NCI-H1417 treated with DMSO at 0.1 percent for 48 hours (cell line): ENCODE results near the gene TPO.

Experiments
- DNase-seq: peaks from one replicate; lab custom pipeline; 2025; lab: John Stamatoyannopoulos, UW

Gene TPO

DNA sequence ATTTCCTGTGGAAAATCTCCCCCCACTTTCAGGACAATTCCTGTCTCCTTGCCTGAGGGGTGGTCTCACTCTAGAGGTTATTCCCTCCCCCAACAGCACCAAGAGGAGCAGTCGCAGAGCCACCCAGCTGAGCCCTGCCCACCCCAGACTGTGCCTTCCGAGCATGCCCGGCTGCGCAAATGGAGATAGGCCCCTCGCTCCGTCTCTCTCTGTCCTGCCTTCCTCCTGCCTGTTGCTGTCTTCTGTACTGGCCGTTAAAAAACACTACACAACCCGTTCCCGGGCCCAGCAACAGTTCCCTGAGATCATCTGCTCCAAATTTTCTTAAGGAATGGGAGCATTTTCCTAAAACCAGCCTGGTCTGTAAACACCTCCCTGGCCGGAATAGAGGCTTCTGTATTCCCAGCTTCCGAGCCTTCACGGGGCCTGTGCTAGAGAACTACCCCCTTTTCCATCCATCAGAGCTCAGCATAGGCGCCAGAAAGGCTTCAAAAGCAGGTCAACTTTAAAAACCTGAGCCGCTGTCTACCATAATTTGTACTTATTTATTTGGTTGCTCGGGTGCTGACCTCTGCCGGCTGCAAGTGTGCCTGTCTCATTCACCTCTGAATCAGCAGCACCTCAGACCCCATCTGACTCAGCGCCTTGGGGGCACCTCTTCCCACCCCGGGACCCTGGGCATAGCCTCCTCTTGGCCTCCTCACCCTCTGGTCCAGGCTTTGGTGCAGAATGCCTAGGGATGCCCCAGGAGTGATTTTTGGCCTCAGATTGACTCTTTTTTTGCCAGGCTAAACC, 171.6 kb downstream of the TPO start:
- DNase-seq, result no peak

DNA sequence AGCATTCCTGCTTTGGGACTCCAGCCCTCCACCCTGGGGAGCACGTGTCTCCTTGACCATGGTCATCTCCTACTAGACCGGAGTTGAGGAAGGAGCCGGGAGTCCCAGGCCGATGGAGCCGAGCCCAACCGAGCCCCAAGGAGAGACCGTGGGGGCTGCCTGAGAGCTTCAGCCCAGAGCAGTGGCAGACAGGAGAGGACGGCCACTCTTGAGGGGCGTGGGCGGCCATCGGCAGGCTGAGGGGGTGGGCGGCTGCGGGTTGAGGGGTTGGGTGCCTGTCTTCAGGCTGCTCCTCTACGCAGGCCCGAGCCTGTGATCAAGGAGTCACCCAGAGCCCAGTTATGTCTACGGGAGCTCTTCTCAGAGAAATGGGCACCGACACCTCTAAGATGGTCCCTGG, 172.4 kb downstream of the TPO start:
- DNase-seq, result no peak

DNA sequence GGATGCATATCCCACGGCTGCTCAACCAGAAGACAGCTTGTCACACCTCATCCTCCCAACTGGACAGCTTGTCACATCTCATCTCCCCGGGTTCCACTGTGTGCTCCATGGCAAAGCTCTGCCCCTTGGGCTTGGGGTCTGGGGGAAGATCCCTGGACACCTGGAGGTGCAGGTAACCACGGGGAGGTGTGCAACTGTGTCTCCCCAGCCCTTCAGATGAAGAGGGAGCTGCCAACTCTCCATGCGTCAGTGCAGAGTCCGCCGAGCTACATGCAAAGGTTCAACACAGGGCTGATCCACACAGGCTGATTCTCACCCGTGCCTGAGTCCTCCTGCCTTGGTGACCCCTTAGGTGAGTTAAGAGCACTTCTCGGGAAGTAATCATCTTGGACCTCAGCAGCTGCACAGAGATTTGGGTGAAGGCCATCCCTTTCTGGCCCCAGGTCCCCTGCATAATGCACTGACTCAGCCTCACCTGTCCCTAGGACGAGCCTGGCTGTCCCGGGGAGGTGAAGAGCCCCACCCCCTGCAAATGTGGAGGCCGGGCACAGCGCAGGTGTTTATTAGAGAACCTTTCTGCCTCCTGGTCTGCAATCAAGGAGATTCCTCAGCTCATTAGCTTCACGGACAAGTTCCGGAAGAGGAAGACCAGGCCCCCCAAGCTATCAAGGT, 173.1 kb downstream of the TPO start:
- DNase-seq, result no peak

GRCh38 chr2:1586923-1587840, 173.9 kb downstream of the TPO start:
- DNase-seq, result no peak

GRCh38 chr2:1588051-1588977, 175.1 kb downstream of the TPO start:
- no peak for DNase-seq

DNA sequence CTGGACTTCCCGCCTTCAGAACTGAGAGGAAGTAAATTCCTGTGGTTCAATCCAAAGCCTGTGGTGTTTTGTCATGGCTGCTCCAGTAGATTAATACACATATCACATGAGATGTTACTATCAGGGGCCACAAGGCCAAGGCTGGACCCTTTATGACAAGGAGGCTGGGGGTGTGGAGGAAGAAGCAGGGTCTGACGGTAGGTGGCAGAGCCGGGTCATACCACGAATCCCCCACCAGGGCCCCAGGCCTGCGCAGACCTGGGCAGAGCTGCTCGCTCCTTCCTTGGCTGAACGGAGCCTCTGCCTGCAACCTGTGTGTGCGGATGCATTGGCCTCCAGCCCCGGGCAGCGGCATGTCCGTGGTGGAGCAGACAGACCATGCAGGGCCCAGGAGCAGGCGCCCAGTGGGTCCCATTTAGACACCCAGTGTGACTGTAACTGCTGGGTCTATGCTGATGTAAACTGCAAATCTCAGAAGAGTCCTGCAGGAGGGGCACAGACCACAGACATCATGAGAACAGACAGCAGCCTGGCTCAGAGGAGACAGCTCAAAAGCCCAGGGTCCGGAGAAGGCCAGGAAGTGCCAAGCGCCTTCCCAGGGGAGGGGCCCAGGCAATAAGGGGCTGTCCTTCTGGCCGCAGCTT, 175.8 kb downstream of the TPO start:
- DNase-seq, result no peak

DNA sequence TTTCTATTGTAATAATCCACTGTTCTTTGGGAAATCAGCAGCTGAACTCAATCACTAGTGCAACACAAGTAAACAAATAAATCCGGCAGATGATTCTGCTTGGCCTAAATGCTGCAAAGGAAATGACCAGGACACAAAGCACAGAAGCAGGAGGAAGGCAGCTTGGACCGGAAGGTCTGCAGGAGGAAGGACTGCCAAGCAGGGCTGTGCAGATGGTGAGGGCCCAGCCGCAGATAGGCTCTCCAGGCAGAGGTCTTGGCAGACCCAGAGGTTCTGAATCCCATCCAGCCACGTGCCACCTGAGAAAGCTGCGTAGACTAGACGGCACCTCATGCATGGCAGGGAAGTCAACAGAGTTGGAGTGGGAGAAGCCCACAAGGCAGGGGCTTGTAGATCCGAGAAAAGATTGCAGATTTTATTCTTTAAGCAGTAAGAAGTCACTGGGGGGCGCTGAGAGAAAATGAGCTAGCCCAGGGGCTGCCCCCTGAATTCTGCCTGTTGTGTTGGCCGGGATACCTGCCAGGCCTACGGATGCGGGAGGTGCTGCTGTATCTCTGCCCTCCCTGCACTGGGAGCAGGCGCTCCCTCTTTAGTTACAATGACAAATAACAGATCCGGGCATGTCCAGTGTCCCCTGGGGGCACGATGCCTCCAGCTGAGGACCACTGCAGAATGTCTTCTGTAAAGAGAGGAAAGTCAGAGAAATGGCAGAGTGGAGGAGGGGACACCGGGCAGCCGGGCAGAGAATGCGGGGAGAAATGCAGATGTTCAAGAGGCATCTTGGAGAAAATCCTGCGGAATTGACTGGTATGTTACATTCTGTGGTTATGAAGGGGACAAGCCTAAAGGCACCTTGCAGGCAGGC, 177.6 kb downstream of the TPO start:
- no peak for DNase-seq

DNA sequence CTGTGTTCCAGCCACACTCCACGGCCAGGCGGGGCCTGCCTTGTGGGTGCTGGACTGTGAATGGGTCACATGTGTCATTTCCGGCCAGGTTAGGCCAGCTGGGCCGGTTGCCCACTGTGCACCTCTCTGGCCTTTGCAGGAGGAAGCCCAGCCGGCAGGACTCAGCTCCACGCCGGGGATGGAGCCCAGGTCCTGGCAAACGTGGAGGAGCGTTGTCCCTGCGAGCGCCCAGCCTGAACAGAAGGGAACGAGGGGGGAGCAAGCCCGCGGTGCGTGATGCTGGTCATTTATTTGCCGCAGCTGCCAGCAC, 178.2 kb downstream of the TPO start:
- no peak for DNase-seq
